ENCODE data around the gene ZBTB45.

- TF ChIP-seq, protein P1, sequence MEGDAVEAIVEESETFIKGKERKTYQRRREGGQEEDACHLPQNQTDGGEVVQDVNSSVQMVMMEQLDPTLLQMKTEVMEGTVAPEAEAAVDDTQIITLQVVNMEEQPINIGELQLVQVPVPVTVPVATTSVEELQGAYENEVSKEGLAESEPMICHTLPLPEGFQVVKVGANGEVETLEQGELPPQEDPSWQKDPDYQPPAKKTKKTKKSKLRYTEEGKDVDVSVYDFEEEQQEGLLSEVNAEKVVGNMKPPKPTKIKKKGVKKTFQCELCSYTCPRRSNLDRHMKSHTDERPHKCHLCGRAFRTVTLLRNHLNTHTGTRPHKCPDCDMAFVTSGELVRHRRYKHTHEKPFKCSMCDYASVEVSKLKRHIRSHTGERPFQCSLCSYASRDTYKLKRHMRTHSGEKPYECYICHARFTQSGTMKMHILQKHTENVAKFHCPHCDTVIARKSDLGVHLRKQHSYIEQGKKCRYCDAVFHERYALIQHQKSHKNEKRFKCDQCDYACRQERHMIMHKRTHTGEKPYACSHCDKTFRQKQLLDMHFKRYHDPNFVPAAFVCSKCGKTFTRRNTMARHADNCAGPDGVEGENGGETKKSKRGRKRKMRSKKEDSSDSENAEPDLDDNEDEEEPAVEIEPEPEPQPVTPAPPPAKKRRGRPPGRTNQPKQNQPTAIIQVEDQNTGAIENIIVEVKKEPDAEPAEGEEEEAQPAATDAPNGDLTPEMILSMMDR (IDR thresholded peaks at IDR 0.05; ENCODE audit: extremely low read depth in 1 of 2, insufficient read depth in 1 of 2, low read depth in 1 of 2, low read length in 2 of 2) = no peak
- TF ChIP-seq EZH2 (IDR thresholded peaks at IDR 0.05; ENCODE audit: borderline replicate concordance, low read depth, low read length, severe bottlenecking) (no peak), JUN (IDR thresholded peaks at IDR 0.05; ENCODE audit: borderline replicate concordance, insufficient read depth, insufficient read length, low read depth) (no peak), POLR2A (IDR thresholded peaks at IDR 0.05; ENCODE audit: low read depth, low read length) (no peak), POLR2AphosphoS5 (IDR thresholded peaks at IDR 0.05; ENCODE audit: insufficient read depth, low read depth, low read length) (no peak), FOS (IDR thresholded peaks at IDR 0.05; ENCODE audit: borderline replicate concordance, insufficient read depth, low read length) (no peak), MYC (IDR thresholded peaks at IDR 0.05; ENCODE audit: low read depth, low read length) (no peak)
These were observed 39.2 kb downstream of the ZBTB45 start for GRCh38 chr19:58480481-58480830.
